Pancreas (tissue), 10 donors: Measurements from ENCODE around the gene PRLHR. TPM values are rescaled to one million over a fixed set of nuclear protein-coding genes. Genes with fewer than 3 reads are reported as not detected.
A peak's percentile ranks its signal among the peaks of the same experiment; 100 is the strongest.

Experiments used
- ATAC-seq, 4 donors: fragments of 200-7000 bp; cut with Tn5 transposase; one replicate each; pipeline versions ENCODE4 v1.8.0 to v1.9.1; 2020; ENCODE audit warnings: mild to moderate bottlenecking in 4 of 4, moderate library complexity in 4 of 4
- DNase-seq, 6 donors: peaks; one replicate each; pipeline ENCODE4 v3.0.0-alpha.2; 2020
- FAIRE-seq: peaks from 2 replicates; lab custom pipeline; 2012; peaks lifted over from hg19 to GRCh38; lab: Jason Lieb, UNC
- H3K27ac ChIP-seq, 4 donors: fragments of 200-600 bp; sonication (generic); 1 replicate in 3 of 4; 2 replicates in 1 of 4; pipeline versions ENCODE4 v1.5.0 to v1.8.0; 2020
- H3K27me3 ChIP-seq, 4 donors: fragments of 200-600 bp; one replicate each; pipeline ENCODE4 v1.8.0; 2021
- H3K36me3 ChIP-seq, 3 donors: fragments of 200-600 bp; sonication (generic) in 1 of 3; one replicate each; pipeline versions ENCODE4 v1.5.0 to v1.8.0; 2020 to 2021
- H3K4me1 ChIP-seq, 3 donors: fragments of 200-600 bp; one replicate each; pipeline ENCODE4 v1.8.0; 2021
- H3K4me3 ChIP-seq, 4 donors: fragments of 200-600 bp; sonication (generic) in 2 of 4; one replicate each; pipeline versions ENCODE4 v1.5.0 to v1.8.0; 2020 to 2021
- H3K9me3 ChIP-seq, 4 donors: fragments of 200-600 bp; one replicate each; pipeline ENCODE4 v1.8.0; 2021
- CTCF ChIP-seq, 4 donors: fragments of 200-600 bp; sonication (generic) in 3 of 4; IDR thresholded peaks; one replicate each; pipeline versions ENCODE4 v1.5.0 to v1.8.0; 2021; ENCODE audit warnings: antibody characterized with exemption in 4 of 4
- WGBS, 2 donors: extraction: QIAGEN DNeasy Blood & Tissue Kit; methylation state at CpG; one replicate each; pipeline ENCODE4 v1.1.7; 2013; 5-methylcytosine and 5-hydroxymethylcytosine counted together
- intact Hi-C, 3 donors: fragments of 100-400 bp; cut with DNase I; formaldehyde crosslinking; loops; one replicate each; pipeline versions ENCODE4 v1.11.1 to v1.14.2; 2022
- polyA plus RNA-seq, 2 donors: library from polyadenylated mRNA; stranded (reverse); fragments of 200-250 nt; gene quantifications; one replicate each; pipeline ENCODE4 v1.2.3, GENCODE V29; 2013
- total RNA-seq, 6 donors: library from RNA; stranded (reverse); fragmentation: NEBNext Ultra II Directional in 4 of 6; extraction: Animal tissue kit (Norgen Biotek cat#: 25700) in 4 of 6; gene quantifications; one replicate each; pipeline versions ENCODE4 v1.2.1 to v1.2.4, GENCODE V29; 2021 to 2023
- donor health status: healthy with polysubstance abuse.
- donor health status: DM: no; HTN: no; CAD: no; lungs with moderate emphysema.
- donor health status: DM: no; HTN: no; CAD: no.
- donor health status: control.
- donor health status: control.
- donor health status: Bipolar disorder and iron deficiency.
- donor health status: DM: yes; HTN: yes; CAD: no.
- donor health status: DM: no; HTN: no; CAD: no.
- donor health status: DM: no; HTN: no; CAD: no.
- donor health status: DM: yes; HTN: yes; CAD: no.

The PRLHR gene
- total and polyA plus RNA-seq, 8 donors: 0.04 to 0.80 (median 0.32) TPM; not detected in 2

- intact Hi-C loops: no loop called here
- Histone ChIP-seq H3K4me1 (no peaks in the 10 kb centered on the region), H3K4me3 (no peak overlapping the region), H3K9me3 (no peaks in the 10 kb centered on the region), H3K36me3 (no peaks in the 10 kb centered on the region), H3K27me3 (no peaks in the 10 kb centered on the region), H3K27ac (no peak overlapping the region)
- ATAC-seq (no peak), FAIRE-seq (no peak), DNase-seq (no peak)
- TF ChIP-seq CTCF (IDR thresholded peaks at IDR 0.05): no peak
- WGBS, 2 donors: 93 to 94% methylated on average over 5 of the region's 5 CpGs
Observed at GRCh38 chr10:118547282-118547681, 48.2 kb downstream of the PRLHR start.

GRCh38 chr10:118546479-118546878 lies 49.0 kb downstream of the PRLHR start:
- DNase-seq (no peak), FAIRE-seq (no peak), ATAC-seq (no peak)
- intact Hi-C loops: no loop called here
- no peaks in the 10 kb centered on the region for H3K27me3 ChIP-seq
- H3K27ac ChIP-seq: no peak overlapping the region
- WGBS, 2 donors: 67 to 79% methylated on average over 2 of the region's 2 CpGs
- no peaks in the 10 kb centered on the region for H3K4me1 ChIP-seq
- no peaks in the 10 kb centered on the region for H3K9me3 ChIP-seq
- TF ChIP-seq CTCF (IDR thresholded peaks at IDR 0.05): no peak
- no peaks in the 10 kb centered on the region for H3K36me3 ChIP-seq
- no peak overlapping the region for H3K4me3 ChIP-seq

- FAIRE-seq: no peak
- WGBS, 2 donors: 66 to 70% methylated on average over 1 of the region's 1 CpG
- no peak for ATAC-seq
Observed at GRCh38 chr10:118545381-118545780, 50.1 kb downstream of the PRLHR start.

GRCh38 chr10:118544401-118544948 lies 51.0 kb downstream of the PRLHR start:
- intact Hi-C loops: no loop called here
- FAIRE-seq: no peak
- no peak overlapping the region for H3K4me3 ChIP-seq
- H3K27me3 ChIP-seq: no peaks in the 10 kb centered on the region
- 52 to 60% methylated on average over 4 of the region's 4 CpGs for WGBS, 2 donors
- no peak for ATAC-seq
- no peak for DNase-seq
- H3K9me3 ChIP-seq: no peaks in the 10 kb centered on the region
- no peaks in the 10 kb centered on the region for H3K4me1 ChIP-seq
- no peak overlapping the region for H3K27ac ChIP-seq
- TF ChIP-seq CTCF (IDR thresholded peaks at IDR 0.05): no peak
- no peaks in the 10 kb centered on the region for H3K36me3 ChIP-seq

More at GRCh38 chr10:118545381-118545780, 50.1 kb downstream of the PRLHR start:
- intact Hi-C loops: no loop called here
- H3K36me3 ChIP-seq: no peaks in the 10 kb centered on the region
- no peaks in the 10 kb centered on the region for H3K9me3 ChIP-seq
- TF ChIP-seq CTCF (IDR thresholded peaks at IDR 0.05): no peak
- no peaks in the 10 kb centered on the region for H3K27me3 ChIP-seq
- H3K4me1 ChIP-seq: no peaks in the 10 kb centered on the region
- no peak overlapping the region for H3K4me3 ChIP-seq
- no peak overlapping the region for H3K27ac ChIP-seq
- DNase-seq: no peak

GRCh38 chr10:118543714-118544400 lies 51.6 kb downstream of the PRLHR start:
- Histone ChIP-seq H3K4me1 (no peaks in the 10 kb centered on the region), H3K4me3 (no peak overlapping the region), H3K27me3 (no peaks in the 10 kb centered on the region), H3K9me3 (no peaks in the 10 kb centered on the region), H3K36me3 (no peaks in the 10 kb centered on the region), H3K27ac (no peak overlapping the region)
- TF ChIP-seq CTCF (IDR thresholded peaks at IDR 0.05): peak; percentile 28 to 63 (median 50)
- FAIRE-seq (no peak), ATAC-seq (peak; percentile 87 to 98 (median 92)), DNase-seq (peak; percentile 25 to 86 (median 60))
- intact Hi-C loops: no loop called here
- 12 to 14% methylated on average over 13 of the region's 13 CpGs for WGBS, 2 donors
